ENCODE results near the gene PET117.
"Not testable (repeated sequence)": the region's sequence is repeated elsewhere in the genome, so short reads cannot be mapped to it uniquely, and the experiment has no call there.

Gene PET117

GRCh38 chr20:18137412-18138265 lies at the start of gene PET117, which contains the start of gene KAT14:
Gene PET117 (plus strand): TSS chr20:18137863. CDS start chr20:18137956, 93 bp downstream.
Gene KAT14 (plus strand): TSS chr20:18137863. CDS start chr20:18142661, 4,798 bp downstream.
- in situ Hi-C loops (cut with MboI; ENCODE audit: low sequenced_read_pairs), result no loop called here

GRCh38 chr20:18088298-18088697 lies 49.4 kb upstream of the PET117 start:
- in situ Hi-C loops (cut with MboI; ENCODE audit: low sequenced_read_pairs), result not testable (repeated sequence)

- in situ Hi-C loops (cut with MboI; ENCODE audit: low sequenced_read_pairs), result not testable (repeated sequence)
Observed at GRCh38 chr20:18088841-18089240, 48.8 kb upstream of the PET117 start.

- in situ Hi-C loops (cut with MboI; ENCODE audit: low sequenced_read_pairs), result no loop called here
Observed at GRCh38 chr20:18090044-18090443, 47.6 kb upstream of the PET117 start.

- in situ Hi-C loops (cut with MboI; ENCODE audit: low sequenced_read_pairs), result no loop called here
Observed at GRCh38 chr20:18090477-18090876, 47.2 kb upstream of the PET117 start.

- in situ Hi-C loops (cut with MboI; ENCODE audit: low sequenced_read_pairs), result no loop called here
Observed at GRCh38 chr20:18091623-18092022, 46.0 kb upstream of the PET117 start.

- in situ Hi-C loops (cut with MboI; ENCODE audit: low sequenced_read_pairs), result no loop called here
Observed at GRCh38 chr20:18092890-18093289, 44.8 kb upstream of the PET117 start.

- in situ Hi-C loops (cut with MboI; ENCODE audit: low sequenced_read_pairs), result no loop called here
Observed at GRCh38 chr20:18093388-18093787, 44.3 kb upstream of the PET117 start.

- in situ Hi-C loops (cut with MboI; ENCODE audit: low sequenced_read_pairs), result no loop called here
Observed at GRCh38 chr20:18094191-18094590, 43.5 kb upstream of the PET117 start.

- in situ Hi-C loops (cut with MboI; ENCODE audit: low sequenced_read_pairs), result not testable (repeated sequence)
Observed at GRCh38 chr20:18100569-18100968, 37.1 kb upstream of the PET117 start.

GRCh38 chr20:18101125-18101810 lies 36.4 kb upstream of the PET117 start:
- in situ Hi-C loops (cut with MboI; ENCODE audit: low sequenced_read_pairs), result no loop called here

GRCh38 chr20:18103497-18103896 lies 34.2 kb upstream of the PET117 start:
- in situ Hi-C loops (cut with MboI; ENCODE audit: low sequenced_read_pairs), result no loop called here

GRCh38 chr20:18108326-18108725 lies 29.3 kb upstream of the PET117 start:
- in situ Hi-C loops (cut with MboI; ENCODE audit: low sequenced_read_pairs), result no loop called here

GRCh38 chr20:18128574-18128973 lies 9.1 kb upstream of the PET117 start:
- in situ Hi-C loops (cut with MboI; ENCODE audit: low sequenced_read_pairs), result not testable (repeated sequence)

GRCh38 chr20:18132663-18133062 lies 5.0 kb upstream of the PET117 start:
- in situ Hi-C loops (cut with MboI; ENCODE audit: low sequenced_read_pairs), result no loop called here

- in situ Hi-C loops (cut with MboI; ENCODE audit: low sequenced_read_pairs), result no loop called here
Observed at GRCh38 chr20:18133962-18134361, 3.7 kb upstream of the PET117 start.

- in situ Hi-C loops (cut with MboI; ENCODE audit: low sequenced_read_pairs), result no loop called here
Observed at GRCh38 chr20:18138266-18138582, 561 bp downstream of the PET117 start.

- in situ Hi-C loops (cut with MboI; ENCODE audit: low sequenced_read_pairs), result no loop called here
Observed at GRCh38 chr20:18138639-18139583, 1.2 kb downstream of the PET117 start.

GRCh38 chr20:18139832-18140231 lies 2.2 kb downstream of the PET117 start:
- in situ Hi-C loops (cut with MboI; ENCODE audit: low sequenced_read_pairs), result no loop called here

- in situ Hi-C loops (cut with MboI; ENCODE audit: low sequenced_read_pairs), result no loop called here
Observed at GRCh38 chr20:18144541-18145099, 7.0 kb downstream of the PET117 start.

- in situ Hi-C loops (cut with MboI; ENCODE audit: low sequenced_read_pairs), result no loop called here
Observed at GRCh38 chr20:18154342-18154741, 16.7 kb downstream of the PET117 start.

Data from HL-60/S4 (cell line).